GM19043 (cell line): ENCODE data around the gene HDAC4.

Experiments used
- ATAC-seq: cut with Tn5 transposase; IDR thresholded peaks from one replicate; pipeline ENCODE4 v1.9.1; 2021; ENCODE audit warnings: low read depth; ENCODE audit not compliant: unreplicated experiment

Gene HDAC4

GRCh38 chr2:239259603-239260298 lies 141.1 kb downstream of the HDAC4 start:
- ATAC-seq = peak; percentile 72

DNA sequence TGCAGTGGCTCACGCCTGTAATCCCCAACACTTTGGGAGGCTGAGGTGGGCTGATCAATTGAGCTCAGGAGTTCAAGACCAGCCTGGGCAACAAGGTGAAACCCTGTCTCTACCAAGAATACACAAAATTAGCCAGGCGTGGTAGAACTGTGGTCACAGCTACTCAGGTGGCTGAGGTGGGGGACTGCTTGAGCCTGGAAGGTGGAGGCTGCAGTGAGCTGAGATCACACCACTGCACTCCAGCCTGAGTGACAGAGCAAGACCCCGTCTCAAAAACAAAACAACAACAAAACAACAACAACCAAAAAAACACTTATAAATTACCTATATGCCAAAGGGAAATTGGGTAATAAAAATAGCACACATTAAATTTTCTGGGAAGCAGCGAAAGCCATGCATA lies 141.6 kb downstream of the HDAC4 start:
- ATAC-seq = peak; percentile 56

- no peak for ATAC-seq
Measured at GRCh38 chr2:239258248-239258647, 142.6 kb downstream of the HDAC4 start.

DNA sequence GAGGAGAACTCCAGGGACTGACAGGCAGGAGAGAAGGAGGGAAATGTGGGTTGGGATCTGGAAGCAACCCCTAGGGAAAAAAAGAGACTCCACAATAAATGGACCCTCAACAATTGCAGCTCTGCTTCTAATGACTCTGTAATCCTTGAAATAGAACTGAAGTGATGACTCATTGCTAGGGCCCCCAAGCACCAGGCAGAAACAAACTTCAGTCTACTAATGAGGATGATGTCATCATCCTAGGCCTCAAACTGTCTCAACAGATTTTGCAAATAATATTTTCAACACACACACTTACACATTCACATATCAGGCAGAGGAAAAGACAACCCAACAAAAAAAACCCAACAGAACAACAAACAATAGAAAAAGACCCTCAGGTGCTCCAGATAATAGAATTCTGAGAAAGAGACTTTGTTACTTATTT lies 143.3 kb downstream of the HDAC4 start:
- ATAC-seq = no peak

DNA sequence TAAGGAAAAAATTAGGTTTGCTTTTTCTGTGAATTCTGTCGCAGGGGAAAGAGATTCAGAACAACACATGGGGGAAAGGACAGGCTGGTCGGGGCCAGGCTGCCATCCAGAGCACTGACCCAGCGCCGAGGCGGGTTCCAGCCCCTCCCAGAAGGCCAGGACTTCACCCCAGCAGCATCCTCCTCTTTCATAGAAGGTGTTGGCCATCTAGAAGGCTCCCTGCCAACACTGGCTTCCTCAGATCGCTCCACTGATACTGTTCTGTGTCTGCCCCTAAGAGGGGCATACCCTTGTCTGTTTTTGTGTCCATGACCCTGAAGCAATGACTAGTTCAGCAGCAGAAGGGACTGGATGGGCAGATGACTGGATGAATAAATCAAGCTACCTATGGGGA lies 144.5 kb downstream of the HDAC4 start:
- no peak for ATAC-seq

DNA sequence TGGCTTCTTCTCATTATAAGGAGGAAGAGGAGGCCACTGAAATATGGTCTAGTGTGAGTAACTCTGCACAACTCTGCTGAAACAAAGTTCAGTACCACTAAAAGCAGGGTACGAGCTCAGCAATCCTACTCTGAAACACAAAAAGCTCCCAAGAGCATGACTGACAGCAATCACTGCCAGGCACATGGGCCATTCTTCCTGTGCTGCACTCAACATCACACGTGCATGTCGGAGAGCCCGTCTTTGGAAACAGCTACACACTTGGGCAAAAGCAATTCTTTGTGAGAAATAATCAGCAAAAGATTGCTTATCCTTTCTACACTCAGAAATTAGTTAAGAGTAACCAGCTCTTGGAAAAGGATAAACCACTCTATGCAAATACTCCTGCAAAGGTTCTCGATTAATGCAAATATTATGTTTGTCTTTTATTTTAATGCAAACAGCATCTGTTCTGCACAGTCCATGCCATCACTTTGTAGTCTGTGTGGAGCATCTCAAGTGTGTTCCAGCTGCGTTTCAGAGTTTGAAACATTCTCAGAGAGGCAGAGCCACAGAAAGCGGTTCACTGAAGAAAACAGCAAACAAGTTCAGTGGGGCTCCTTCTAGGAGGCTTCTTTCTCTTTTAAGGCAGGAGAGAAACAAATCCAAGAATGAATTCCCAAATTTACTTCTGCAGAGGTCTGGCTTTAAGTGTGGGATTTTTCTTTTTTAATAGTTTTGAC lies 145.0 kb downstream of the HDAC4 start:
- no peak for ATAC-seq

- ATAC-seq = no peak
Measured at GRCh38 chr2:239255218-239255617, 145.6 kb downstream of the HDAC4 start.

- ATAC-seq = no peak
Measured at GRCh38 chr2:239253701-239254436, 147.0 kb downstream of the HDAC4 start.

DNA sequence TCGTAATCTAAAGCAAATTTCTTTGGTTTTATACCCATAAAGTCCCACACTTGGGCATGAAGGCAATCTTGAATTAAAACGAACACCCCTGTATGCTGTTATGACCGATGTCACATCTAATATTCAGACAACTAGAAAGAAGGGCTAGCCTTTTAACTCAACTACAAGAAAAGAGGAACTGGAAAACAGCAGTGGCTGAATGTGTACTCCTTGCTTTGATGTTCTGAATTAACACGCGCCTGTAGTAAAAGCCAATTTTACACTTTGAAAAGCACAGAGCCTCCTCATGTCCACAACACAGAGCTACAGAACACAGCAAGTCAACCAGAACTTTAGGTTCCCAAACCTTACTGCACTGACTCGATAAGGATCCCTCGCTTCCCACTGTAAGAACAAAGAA lies 147.6 kb downstream of the HDAC4 start:
- ATAC-seq = peak; percentile 71

- ATAC-seq = no peak
Measured at GRCh38 chr2:239252801-239253200, 148.0 kb downstream of the HDAC4 start.

GRCh38 chr2:239252393-239252792 lies 148.4 kb downstream of the HDAC4 start:
- ATAC-seq = no peak

- no peak for ATAC-seq
Measured at GRCh38 chr2:239251971-239252370, 148.8 kb downstream of the HDAC4 start.

DNA sequence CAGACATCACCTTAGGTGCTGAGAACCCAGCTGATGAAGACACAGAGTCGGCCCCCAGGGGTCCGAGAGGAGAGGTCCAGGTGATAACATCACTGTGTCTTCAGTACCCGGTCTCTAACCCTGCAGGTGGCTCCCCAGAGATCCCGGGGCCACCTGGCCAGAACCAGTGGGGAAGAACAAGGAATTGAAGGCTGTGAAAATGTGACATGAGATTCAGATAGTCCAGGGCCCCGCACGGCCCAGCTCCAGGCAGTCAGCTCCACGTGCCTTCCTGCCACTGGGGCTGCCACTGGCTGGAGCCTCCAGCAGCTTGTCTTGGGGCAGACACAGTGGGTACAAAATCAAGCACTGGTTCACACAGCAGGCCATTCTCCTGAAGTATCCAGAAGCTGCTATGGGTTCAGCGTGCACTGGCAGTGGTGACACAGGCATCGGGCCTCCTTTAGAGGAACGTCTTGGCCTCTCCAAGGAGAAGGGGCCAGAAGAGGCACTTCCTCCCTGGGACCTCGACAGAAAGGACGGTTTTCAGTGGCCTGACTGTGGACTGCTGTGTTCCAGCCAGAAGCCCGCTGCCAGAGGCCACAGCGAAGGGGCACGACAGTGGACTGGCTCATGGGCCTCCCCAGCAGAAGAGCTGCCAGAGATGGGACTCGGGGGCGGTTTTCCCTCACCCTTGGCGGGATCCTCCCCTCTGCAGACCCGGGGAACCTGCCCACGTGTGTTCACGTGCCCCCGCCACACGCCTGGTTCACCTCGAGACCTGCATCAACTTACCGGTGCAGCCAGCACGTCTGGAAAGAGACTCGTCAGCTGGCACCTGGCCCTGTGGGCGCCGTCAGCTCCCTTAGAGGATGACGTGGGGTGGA lies 150.4 kb downstream of the HDAC4 start:
- ATAC-seq = no peak

GRCh38 chr2:239249776-239250175 lies 151.0 kb downstream of the HDAC4 start:
- no peak for ATAC-seq

DNA sequence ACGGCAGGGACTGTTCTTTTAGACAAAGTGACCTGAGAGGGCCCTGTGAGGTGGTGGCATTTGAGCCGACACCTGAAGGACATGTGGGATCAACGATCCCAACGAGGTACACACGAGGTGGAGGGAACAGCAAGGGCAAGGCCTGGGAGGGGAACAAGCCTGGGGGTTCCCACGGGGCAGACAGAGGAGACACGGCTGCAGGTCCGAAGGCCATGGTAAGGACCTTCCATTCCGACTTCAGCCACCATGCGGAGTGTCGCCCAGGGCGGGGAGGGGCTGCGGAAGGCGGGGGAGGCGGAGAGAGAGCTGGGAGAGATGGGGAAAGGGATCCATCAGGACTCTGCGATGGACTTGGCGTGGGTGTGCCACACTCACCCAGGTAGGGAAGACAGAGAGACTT lies 151.8 kb downstream of the HDAC4 start:
- no peak for ATAC-seq

GRCh38 chr2:239247401-239248245 lies 153.2 kb downstream of the HDAC4 start:
- no peak for ATAC-seq

DNA sequence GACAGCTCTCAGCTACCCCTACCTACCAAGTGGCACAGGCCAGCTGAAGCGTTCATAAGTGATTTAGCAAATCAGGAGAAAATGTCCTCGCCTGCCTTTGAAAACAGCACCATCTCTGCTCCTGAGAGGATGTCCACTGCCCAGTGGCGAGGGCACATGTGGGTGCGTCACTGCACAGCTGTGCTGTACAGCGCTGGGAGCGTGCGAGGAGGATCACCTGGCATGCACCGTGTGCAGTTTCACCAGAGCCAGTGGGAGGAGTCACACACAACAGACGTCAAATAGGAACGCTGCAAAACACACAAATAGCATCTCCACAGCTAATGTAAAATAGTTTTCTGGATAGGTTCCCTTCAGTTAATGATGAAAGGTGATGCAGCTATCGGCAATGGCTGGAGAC lies 154.1 kb downstream of the HDAC4 start:
- no peak for ATAC-seq

GRCh38 chr2:239245872-239246721 lies 154.7 kb downstream of the HDAC4 start:
- no peak for ATAC-seq

DNA sequence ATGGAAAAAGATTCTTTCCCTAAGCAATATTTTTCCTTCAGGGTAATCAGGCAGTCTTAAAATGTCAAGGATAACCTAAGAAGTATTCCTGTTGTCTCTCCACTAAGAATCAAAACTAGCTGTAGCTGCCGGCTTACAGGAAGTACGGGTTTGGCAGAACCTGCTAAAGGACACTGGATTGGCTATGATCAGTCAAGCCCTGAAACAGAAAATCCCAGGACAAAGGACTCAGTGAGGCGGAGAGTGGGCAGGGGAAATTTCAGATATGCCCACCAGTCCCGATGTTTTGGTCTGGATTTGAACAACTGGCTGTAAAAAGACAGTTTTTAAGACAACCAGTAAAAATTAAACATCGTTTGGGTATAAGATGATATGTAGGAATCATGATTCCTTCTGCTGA lies 155.7 kb downstream of the HDAC4 start:
- ATAC-seq = no peak
